ENCODE results near the gene DDOST.
"Not testable (repeated sequence)": the region's sequence is repeated elsewhere in the genome, so short reads cannot be mapped to it uniquely, and the experiment has no call there.

DDOST gene

DNA sequence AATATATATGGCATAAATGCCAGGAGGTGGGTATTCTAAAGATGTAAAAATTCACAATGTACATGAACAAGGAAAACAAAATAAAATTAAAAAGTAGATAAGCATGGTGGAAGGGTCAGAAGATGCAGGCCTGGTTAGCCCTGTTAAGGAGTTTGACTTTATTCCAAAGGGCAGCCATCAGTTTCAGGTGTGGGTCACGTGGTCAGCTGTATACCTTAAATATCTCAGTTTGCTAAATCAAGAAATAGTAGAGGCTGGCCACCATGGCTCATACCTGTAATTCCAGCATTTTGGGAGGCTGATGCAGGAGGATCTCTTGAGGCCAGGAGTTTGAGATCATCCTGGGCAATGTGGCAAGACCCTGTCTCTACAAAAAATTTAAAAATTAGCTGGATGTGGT is 36.5 kb downstream of the DDOST start:
- DNase-seq (ENCODE audit: low read depth) = no peak

DNA sequence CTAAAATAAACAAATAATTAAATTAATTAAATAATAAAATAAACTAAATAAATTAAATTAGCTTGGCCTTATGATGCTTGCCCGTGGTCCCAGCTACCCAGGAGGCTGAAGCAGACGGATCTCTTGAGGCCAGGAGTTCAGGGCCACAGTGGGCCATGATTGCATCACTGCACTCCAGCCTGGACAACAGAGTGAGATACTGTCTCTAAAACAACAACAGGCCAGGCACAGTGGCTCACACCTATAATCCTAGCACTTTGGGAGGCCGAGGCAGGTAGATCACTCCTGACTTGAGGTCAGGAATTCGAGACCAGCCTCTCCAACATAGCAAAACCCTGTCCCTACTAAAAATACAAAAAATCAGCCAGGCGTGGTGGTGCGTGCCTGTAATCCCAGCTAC is 40.2 kb downstream of the DDOST start:
- DNase-seq (ENCODE audit: low read depth) = no peak

DNA sequence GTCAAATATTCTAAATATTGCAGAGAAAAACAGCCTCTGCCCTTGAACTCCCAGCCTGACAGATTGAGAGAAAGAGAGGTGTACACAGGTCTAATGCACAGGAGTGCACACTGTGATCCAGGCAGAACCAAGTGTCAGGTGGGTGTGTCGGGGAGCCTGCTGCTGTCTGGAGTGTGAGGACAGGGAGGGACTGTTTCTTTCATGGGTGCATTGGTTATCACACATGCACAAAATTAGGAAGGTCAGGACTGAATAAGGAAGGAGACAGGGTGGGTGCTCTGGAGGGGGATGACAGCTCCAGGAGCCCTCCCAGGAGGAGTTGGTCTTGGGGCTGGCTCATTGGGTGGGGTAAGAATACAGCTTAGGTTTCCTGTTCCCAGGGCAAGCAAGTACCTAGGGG is 41.2 kb downstream of the DDOST start:
- no peak for DNase-seq (ENCODE audit: low read depth)

DNA sequence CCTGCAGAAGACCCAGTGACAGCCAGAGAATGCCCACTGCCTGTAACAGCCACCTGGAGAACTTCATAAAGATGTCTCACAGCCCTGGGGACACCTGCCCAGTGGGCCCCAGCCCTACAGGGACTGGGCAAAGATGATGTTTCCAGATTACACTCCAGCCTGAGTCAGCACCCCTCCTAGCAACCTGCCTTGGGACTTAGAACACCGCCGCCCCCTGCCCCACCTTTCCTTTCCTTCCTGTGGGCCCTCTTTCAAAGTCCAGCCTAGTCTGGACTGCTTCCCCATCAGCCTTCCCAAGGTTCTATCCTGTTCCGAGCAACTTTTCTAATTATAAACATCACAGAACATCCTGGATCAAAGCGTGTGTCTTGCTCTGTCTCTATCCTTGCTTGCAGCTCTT is 42.6 kb downstream of the DDOST start:
- no peak for DNase-seq (ENCODE audit: low read depth)

DNA sequence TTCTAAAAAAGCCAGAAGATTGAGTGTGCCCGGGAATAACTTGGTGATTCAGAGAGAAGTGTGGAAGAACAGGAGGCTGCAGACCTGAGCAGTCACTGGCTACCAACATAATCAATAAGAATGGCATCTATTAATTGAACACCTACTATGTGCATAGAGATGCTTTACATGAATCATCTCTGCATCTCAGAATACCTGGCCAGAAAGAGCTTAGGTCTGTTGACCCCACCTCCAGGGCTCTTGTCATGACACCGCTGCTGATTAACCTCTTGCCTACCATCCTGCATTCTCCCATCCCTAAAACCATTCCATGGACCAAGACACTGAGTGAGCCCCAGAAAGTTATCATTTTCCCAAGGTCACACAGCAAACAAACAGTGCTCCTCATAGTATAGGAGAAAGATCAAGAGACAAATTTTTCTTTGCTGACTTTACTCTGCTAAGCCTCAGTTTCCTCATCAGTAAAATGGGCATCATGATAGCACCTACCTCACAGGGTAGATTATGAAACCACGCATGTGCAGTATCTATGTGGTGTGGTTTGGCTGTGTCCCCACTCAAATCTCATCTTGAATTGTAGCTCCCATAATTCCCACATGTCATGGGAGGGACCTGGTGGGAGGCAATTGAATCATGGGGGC is 44.2 kb downstream of the DDOST start:
- no peak for DNase-seq (ENCODE audit: low read depth)

DNA sequence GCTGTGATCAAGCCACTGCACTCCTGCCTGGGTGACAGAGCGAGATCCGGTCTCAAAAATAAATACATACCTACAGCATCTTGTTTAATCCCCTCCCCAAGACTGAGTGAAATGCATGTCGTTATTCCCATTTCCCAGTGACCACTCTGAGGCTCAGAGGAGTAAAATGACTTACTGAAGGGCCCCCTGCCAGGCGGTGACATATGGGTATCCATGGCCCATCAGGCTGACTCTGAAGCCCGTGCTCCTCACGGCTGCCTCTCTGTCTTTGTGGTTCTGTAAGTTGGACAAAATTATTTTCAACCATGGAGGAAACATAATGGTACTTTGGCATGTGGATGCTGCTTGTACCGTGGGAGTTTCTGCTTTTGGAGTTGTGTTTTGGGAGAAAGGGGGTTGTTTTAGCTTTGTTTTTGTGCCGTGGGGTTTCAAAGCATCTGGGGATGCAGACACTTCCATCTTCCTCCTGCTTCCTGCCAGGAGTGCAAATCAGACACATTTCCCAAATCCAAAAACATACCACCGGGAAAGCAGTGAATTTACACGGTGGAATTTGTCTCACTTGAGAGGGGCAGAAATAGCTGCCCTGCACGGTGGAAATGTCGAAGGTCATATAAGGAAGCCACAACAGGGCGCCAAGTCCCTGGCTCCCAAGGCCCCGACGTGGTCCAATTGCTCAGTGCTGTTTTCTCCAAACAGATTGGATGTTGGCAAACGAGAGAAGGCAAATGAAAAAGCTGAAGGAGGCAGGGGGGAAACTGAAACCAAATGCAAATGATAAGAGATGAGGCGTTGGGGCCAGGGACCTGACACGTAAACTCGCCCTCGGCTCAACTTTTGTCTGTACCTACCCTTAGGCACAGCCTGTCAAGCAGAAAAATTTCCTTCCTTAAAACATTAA is 45.0 kb downstream of the DDOST start:
- DNase-seq (ENCODE audit: low read depth) = peak; percentile 27

DNA sequence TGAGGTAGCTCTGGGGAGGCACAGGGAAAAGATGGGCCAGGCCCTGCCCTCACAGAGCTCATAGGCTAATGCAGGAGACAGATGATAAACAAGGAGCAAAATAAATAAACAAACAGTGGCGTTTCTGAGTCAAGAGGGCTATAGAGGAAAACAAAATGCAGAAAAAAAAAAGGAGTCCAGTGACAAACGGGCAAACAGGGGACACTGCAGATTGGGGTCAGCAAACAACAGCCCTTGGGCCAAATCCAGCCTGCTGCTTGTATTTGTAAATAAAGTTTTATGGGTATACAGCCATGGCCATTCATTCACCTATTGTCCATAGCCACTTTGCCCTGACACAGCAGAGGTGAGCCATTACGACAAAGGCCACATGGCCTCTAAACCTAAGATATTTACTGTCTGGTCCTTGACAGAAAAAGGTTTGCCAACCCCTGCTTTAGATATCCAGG is 47.0 kb downstream of the DDOST start:
- no peak for DNase-seq (ENCODE audit: low read depth)

DNA sequence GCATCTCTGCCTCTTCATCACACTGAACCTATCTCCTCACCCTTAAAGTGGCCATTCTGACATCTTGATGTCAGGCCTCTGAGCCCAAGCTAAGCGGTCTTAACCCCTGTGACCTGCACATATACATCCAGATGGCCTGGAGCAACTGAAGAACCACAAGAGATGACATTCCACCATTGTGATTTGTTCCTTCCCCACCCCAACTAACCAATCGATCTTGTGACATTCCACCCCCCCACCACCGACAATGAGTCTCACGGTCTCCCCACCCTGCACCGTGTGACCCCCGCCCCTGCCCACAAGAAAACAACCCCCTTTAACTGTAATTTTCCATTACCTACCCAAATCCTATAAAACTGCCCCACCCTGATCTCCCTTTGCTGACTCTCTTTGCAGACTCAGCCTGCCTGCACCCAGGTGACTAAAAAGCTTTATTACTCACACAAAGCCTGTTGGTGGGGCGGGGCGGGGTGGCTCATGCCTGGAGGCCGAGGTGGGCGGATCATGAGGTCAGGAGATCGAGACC is 48.9 kb downstream of the DDOST start:
- no peak for DNase-seq (ENCODE audit: low read depth)

DNA sequence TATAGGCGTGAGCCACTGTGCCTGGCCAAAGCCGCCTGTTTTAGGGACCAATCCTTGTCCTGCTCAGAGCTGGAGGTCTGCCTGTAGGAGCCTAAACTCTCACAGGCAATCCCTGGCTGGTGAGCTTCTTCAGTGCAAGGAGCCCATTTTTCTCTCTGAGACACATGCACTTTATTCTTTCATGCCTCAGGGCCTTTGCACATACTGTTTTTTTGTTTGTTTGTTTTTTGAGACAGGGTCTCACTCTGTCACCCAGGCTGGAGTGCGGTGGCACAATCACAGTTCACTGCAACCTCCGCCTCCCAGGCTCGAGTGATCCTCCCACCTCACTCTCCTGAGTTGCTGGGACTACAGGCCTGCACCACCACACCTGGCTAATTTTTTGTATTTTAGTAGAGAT is 49.5 kb downstream of the DDOST start:
- no peak for DNase-seq (ENCODE audit: low read depth)

DNA sequence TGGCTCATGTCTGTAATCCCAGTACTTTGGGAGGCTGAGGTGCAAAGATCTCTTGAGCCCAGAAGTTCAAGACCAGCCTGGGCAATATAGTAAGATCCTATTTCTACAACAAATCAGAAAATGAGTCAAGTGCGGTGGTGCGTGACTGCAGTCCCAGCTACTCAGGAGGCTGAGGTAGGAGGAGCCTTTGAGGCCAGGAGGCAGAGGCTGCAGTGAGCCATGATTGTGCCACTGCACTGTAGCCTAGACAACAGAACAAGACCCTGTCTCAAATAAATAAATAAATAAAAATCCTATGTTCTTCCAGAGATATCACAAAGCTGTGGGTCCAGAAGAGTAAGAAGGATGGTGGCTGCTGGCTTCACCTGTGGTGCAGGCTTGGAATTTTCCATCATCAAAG is 50.2 kb downstream of the DDOST start:
- DNase-seq (ENCODE audit: low read depth) = no peak

DNA sequence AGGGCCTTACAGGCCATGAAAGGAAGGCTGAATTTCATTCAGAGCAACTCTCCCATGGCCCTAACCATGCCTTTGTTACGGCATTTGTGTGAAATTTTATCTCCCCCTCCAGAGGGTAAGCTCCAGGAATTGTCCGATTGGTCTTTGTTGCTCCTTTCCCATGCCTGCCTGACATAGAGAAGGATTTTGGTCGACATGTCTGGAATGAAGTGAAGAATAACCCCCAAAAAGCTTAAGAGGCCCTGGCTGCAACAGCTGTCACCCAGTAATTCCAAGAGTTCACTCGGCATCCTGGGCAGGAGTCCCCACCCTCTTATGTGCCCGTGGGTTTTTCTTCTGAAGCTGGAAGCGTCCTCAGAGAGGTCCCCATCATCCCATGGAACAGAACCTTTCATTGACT is 51.6 kb downstream of the DDOST start:
- no peak for DNase-seq (ENCODE audit: low read depth)

DNA sequence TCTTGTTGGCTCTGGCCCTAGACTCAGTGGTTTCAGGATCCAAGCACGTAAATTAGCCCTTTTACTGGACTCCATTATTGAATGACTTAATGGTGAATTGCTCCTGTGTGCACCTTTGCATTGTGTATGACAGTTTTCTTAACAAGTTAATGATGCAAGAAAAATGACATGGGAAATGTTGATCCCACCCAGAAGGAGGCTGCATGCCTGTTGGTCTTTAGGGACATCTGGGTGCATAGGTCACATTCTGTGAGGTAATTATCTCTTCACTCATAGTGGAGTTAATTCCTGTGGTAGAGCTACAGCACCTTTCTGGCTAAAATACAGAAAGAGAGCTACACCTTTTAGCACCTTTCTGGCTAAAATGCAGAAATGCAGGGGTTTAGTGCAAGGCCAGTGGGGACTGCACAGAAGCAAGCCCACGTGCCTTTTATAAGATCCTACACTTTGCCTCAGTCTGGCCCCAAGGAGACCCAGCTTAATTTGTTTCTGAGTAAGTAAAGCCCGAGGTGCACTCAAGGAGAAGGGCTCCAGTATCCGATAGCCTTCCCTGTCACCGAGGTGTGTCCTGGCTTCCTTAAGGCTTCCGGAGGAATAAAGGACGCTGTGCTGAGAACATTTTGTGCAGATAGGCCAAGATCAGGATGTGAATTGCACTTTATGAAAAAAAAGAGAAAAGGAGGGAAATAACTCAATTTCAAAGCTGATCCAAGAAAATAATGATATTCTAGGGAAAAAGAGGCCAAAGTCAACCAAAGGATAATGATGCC is 54.2 kb downstream of the DDOST start:
- DNase-seq (ENCODE audit: low read depth) = not testable (repeated sequence)

DNA sequence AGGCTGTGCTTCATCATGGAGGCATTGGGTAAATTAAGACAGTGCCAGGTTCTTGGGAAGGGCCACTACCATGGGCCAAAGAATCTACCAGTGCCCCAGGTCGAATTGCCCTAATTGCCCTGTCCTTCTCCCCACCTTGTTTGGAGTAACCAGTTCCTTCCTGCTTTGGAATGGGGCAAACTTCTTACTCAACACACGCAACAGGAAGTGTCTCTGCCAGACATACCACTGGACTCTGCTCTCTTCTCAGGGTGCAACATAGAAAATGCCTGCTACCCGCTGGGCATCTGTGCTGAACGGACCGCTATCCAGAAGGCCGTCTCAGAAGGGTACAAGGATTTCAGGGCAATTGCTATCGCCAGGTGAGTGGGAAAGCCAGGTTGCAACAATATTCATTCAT is 56.5 kb downstream of the DDOST start:
- no peak for DNase-seq (ENCODE audit: low read depth)

DNA sequence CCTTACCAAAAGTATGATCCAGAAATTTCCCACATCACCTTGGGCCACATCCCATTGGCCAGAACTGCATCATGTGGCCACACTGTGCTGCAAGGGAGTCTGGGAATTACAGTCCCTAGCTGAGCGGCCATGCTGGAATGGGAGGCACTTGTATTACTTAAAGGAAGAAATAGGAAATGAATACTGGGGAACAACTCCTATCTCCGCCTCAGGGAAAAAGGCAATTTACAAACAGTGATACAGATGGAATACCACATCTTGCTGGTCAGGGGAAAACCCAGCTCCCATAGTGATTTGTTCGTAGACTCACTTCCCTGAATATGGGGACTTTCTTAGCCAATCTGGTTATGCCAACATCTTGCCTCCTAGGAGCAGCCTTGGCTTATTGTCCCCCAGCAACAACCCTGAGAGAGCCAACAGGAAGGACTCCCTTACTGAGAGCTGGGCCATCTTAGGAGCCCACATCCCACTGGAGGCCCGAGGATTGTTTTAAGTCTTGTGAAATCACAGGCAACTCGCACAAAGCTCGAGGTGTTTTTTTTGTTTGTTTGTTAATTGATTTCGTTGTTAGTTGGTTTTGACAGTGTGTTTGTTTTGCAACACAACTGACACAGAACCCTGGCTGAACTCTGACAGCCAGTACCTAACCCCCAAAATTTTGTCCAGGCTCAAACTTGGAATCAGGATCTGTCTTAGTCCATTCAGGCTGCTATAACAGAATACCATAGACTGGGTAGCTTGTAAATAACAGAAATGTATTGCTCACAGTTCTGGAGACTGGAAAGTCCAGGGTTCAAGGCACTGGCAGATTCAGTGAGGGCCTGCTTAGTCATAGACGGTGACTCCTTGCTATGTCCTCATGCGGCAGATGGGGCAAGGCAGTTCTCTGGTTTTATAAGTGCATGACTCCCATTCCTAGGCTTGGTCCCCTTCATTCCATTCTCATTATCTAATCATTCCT is 57.4 kb downstream of the DDOST start:
- DNase-seq (ENCODE audit: low read depth) = peak; percentile 97

DNA sequence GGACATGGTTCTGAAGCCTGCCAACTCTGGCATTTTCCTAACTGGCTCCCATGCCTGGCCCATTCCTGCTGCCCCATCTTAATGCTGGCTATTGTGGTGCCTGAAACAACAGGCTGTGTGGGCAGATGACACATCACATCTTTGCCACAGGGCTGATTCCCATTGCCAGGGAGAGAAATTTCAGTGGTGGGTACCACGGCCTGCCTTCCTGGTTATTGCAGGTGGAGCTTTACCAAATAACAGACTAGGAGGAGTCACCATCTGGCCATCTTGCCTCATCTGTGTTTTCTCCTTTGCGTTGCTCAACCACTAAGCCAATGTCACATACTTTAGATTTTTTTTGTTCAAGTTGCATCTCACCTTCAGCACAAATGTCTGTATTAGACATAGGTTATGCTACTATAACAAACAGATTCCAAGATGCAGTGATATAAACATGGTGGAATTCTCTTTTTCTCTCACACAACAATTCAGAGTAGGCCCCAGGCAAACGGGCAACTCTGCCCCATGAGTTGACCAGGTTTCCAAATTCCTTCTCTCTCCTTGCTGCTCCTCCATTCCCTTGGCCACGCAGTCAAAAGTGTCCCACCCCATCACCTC is 58.2 kb downstream of the DDOST start:
- DNase-seq (ENCODE audit: low read depth) = peak; percentile 70
